ENCODE data around the gene EFTUD2. TPM values are rescaled to one million over a fixed set of nuclear protein-coding genes. Genes with fewer than 3 reads are reported as not detected.
"Not testable (repeated sequence)": the region's sequence is repeated elsewhere in the genome, so short reads cannot be mapped to it uniquely, and the experiment has no call there.

Gene EFTUD2
- total RNA-seq, result 100 to 1,000 TPM in 2 of 8 experiments, 10 to 100 TPM in 6; 31.6 to 155 (median 63.5) TPM

- H3K27ac ChIP-seq, result peak within 1 kb of the TSS; percentile 100
- H3K4me3 ChIP-seq, result peak within 1 kb of the TSS; percentile 50 to 87 (median 70)
- in situ Hi-C loops (cut with MboI; ENCODE audit: low pct_unique_long_range_greater_than_20kb in 2 of 9, low sequenced_read_pairs in 9 of 9, unreplicated experiment in 9 of 9), result no loop called here
- peak; percentile 87 to 92 (median 88) for ATAC-seq (replicated peaks in 6 of 8)
- 0% methylated on average over 2 to 23 of the region's 54 CpGs; no CpG with 5 or more reads in 3 of the 10 experiments for WGBS, 10 experiments
- peaks cover 7 to 12% of the 10 kb centered on the region in 2 donors for H3K4me1 ChIP-seq (replicated peaks in 1 of 2)
Observed at GRCh38 chr17:44899074-44899782, at the start of gene EFTUD2. TSS of gene EFTUD2 (minus strand) at chr17:44899445. CDS start at chr17:44894521, 4,924 bp downstream.

- Histone ChIP-seq H3K27ac (peak overlapping the region in 1 of 2 donors; percentile 51), H3K4me1 (replicated peaks in 1 of 2) (peaks cover 0 to 4% of the 10 kb centered on the region in 2 donors), H3K4me3 (peak overlapping the region; percentile 45 to 71 (median 56))
- ATAC-seq (replicated peaks in 6 of 8), result no peak
- WGBS, 10 experiments, result 45 to 100% (median 63%) methylated on average over 2 to 7 of the region's 7 CpGs; no CpG with 5 or more reads in 2 of the 10 experiments
- in situ Hi-C loops (cut with MboI; ENCODE audit: low pct_unique_long_range_greater_than_20kb in 2 of 9, low sequenced_read_pairs in 9 of 9, unreplicated experiment in 9 of 9), result no loop called here
Observed at GRCh38 chr17:44948315-44948795, 49.1 kb upstream of the EFTUD2 start.

- Histone ChIP-seq H3K4me1 (replicated peaks in 1 of 2) (peaks cover 0 to 4% of the 10 kb centered on the region in 2 donors), H3K4me3 (peak within 1 kb of the TSS; percentile 45 to 71 (median 56)), H3K27ac (peak within 1 kb of the TSS; percentile 18 to 62)
- ATAC-seq (replicated peaks in 6 of 8), result peak; percentile 98 to 100 (median 100)
- 0 to 44% (median 6%) methylated on average over 1 to 19 of the region's 62 CpGs; no CpG with 5 or more reads in 3 of the 10 experiments for WGBS, 10 experiments
- in situ Hi-C loops (cut with MboI; ENCODE audit: low pct_unique_long_range_greater_than_20kb in 2 of 9, low sequenced_read_pairs in 9 of 9, unreplicated experiment in 9 of 9), result no loop called here
Observed at GRCh38 chr17:44947461-44948314, 48.4 kb upstream of the EFTUD2 start, which contains the start of gene KIF18B. TSS of gene KIF18B (minus strand) at chr17:44947773. CDS start at chr17:44936344, 11,429 bp downstream.

GRCh38 chr17:44945652-44946051 lies 46.4 kb upstream of the EFTUD2 start:
- H3K27ac ChIP-seq; in situ Hi-C loops (cut with MboI; ENCODE audit: low pct_unique_long_range_greater_than_20kb in 2 of 9, low sequenced_read_pairs in 9 of 9, unreplicated experiment in 9 of 9); H3K4me1 ChIP-seq (replicated peaks in 1 of 2); H3K4me3 ChIP-seq; ATAC-seq (replicated peaks in 6 of 8): not testable (repeated sequence)
- 86 to 100% (median 97%) methylated on average over 2 to 8 of the region's 10 CpGs; no CpG with 5 or more reads in 1 of the 10 experiments for WGBS, 10 experiments

- ATAC-seq (replicated peaks in 6 of 8), result no peak
- Histone ChIP-seq H3K4me1 (replicated peaks in 1 of 2) (no peaks in the 10 kb centered on the region), H3K27ac (no peak overlapping the region), H3K4me3 (no peak overlapping the region)
- 20 to 100% (median 94%) methylated on average over 1 to 3 of the region's 4 CpGs; no CpG with 5 or more reads in 3 of the 10 experiments for WGBS, 10 experiments
- in situ Hi-C loops (cut with MboI; ENCODE audit: low pct_unique_long_range_greater_than_20kb in 2 of 9, low sequenced_read_pairs in 9 of 9, unreplicated experiment in 9 of 9), result no loop called here
Observed at GRCh38 chr17:44942456-44942855, 43.2 kb upstream of the EFTUD2 start.

- Histone ChIP-seq H3K4me1 (replicated peaks in 1 of 2) (no peaks in the 10 kb centered on the region), H3K27ac (no peak overlapping the region), H3K4me3 (no peak overlapping the region)
- ATAC-seq (replicated peaks in 6 of 8), result peak in 1 of 8 experiments; percentile 46
- in situ Hi-C loops (cut with MboI; ENCODE audit: low pct_unique_long_range_greater_than_20kb in 2 of 9, low sequenced_read_pairs in 9 of 9, unreplicated experiment in 9 of 9), result no loop called here
- 17 to 95% (median 90%) methylated on average over 1 to 8 of the region's 9 CpGs; no CpG with 5 or more reads in 3 of the 10 experiments for WGBS, 10 experiments
Observed at GRCh38 chr17:44941712-44942331, 42.6 kb upstream of the EFTUD2 start.

GRCh38 chr17:44940768-44941167 lies 41.5 kb upstream of the EFTUD2 start:
- in situ Hi-C loops (cut with MboI; ENCODE audit: low pct_unique_long_range_greater_than_20kb in 2 of 9, low sequenced_read_pairs in 9 of 9, unreplicated experiment in 9 of 9), result no loop called here
- 89 to 100% (median 100%) methylated on average over 1 of the region's 1 CpG; no CpG with 5 or more reads in 5 of the 10 experiments for WGBS, 10 experiments
- H3K27ac ChIP-seq, result no peak overlapping the region
- no peak for ATAC-seq (replicated peaks in 6 of 8)
- no peak overlapping the region for H3K4me3 ChIP-seq
- no peaks in the 10 kb centered on the region for H3K4me1 ChIP-seq (replicated peaks in 1 of 2)

GRCh38 chr17:44940317-44940716 lies 41.1 kb upstream of the EFTUD2 start:
- ATAC-seq (replicated peaks in 6 of 8), result no peak
- H3K4me3 ChIP-seq, result no peak overlapping the region
- 80 to 100% (median 97%) methylated on average over 1 to 4 of the region's 4 CpGs; no CpG with 5 or more reads in 2 of the 10 experiments for WGBS, 10 experiments
- in situ Hi-C loops (cut with MboI; ENCODE audit: low pct_unique_long_range_greater_than_20kb in 2 of 9, low sequenced_read_pairs in 9 of 9, unreplicated experiment in 9 of 9), result no loop called here
- no peaks in the 10 kb centered on the region for H3K4me1 ChIP-seq (replicated peaks in 1 of 2)
- H3K27ac ChIP-seq, result no peak overlapping the region

GRCh38 chr17:44935116-44935515 lies 35.9 kb upstream of the EFTUD2 start:
- Histone ChIP-seq H3K4me1 (replicated peaks in 1 of 2) (peaks cover 4 to 13% of the 10 kb centered on the region in 2 donors), H3K27ac (no peak overlapping the region), H3K4me3 (no peak overlapping the region)
- in situ Hi-C loops (cut with MboI; ENCODE audit: low pct_unique_long_range_greater_than_20kb in 2 of 9, low sequenced_read_pairs in 9 of 9, unreplicated experiment in 9 of 9), result no loop called here
- ATAC-seq (replicated peaks in 6 of 8), result no peak
- WGBS, 10 experiments, result 100% methylated on average over 1 of the region's 9 CpGs; no CpG with 5 or more reads in 9 of the 10 experiments

- Histone ChIP-seq H3K4me1 (replicated peaks in 1 of 2) (peaks cover 4 to 13% of the 10 kb centered on the region in 2 donors), H3K4me3 (no peak overlapping the region), H3K27ac (no peak overlapping the region)
- ATAC-seq (replicated peaks in 6 of 8), result no peak
- 95 to 100% (median 100%) methylated on average over 1 to 8 of the region's 10 CpGs; no CpG with 5 or more reads in 7 of the 10 experiments for WGBS, 10 experiments
- in situ Hi-C loops (cut with MboI; ENCODE audit: low pct_unique_long_range_greater_than_20kb in 2 of 9, low sequenced_read_pairs in 9 of 9, unreplicated experiment in 9 of 9), result no loop called here
Observed at GRCh38 chr17:44934745-44935105, 35.5 kb upstream of the EFTUD2 start.

- in situ Hi-C loops (cut with MboI; ENCODE audit: low pct_unique_long_range_greater_than_20kb in 2 of 9, low sequenced_read_pairs in 9 of 9, unreplicated experiment in 9 of 9), result no loop called here
- Histone ChIP-seq H3K4me3 (no peak overlapping the region), H3K27ac (no peak overlapping the region), H3K4me1 (replicated peaks in 1 of 2) (peaks cover 4 to 13% of the 10 kb centered on the region in 2 donors)
- WGBS, 10 experiments, result 80 to 100% (median 92%) methylated on average over 1 to 15 of the region's 34 CpGs; no CpG with 5 or more reads in 5 of the 10 experiments
- no peak for ATAC-seq (replicated peaks in 6 of 8)
Observed at GRCh38 chr17:44933824-44934744, 34.8 kb upstream of the EFTUD2 start.

- Histone ChIP-seq H3K27ac (no peak overlapping the region), H3K4me1 (replicated peaks in 1 of 2) (peaks cover 4 to 13% of the 10 kb centered on the region in 2 donors), H3K4me3 (no peak overlapping the region)
- 60 to 100% (median 82%) methylated on average over 1 to 3 of the region's 6 CpGs; no CpG with 5 or more reads in 7 of the 10 experiments for WGBS, 10 experiments
- in situ Hi-C loops (cut with MboI; ENCODE audit: low pct_unique_long_range_greater_than_20kb in 2 of 9, low sequenced_read_pairs in 9 of 9, unreplicated experiment in 9 of 9), result no loop called here
- ATAC-seq (replicated peaks in 6 of 8), result peak in 3 of 8 experiments; percentile 12 to 27 (median 15)
Observed at GRCh38 chr17:44932787-44933097, 33.5 kb upstream of the EFTUD2 start.

Data from motor neuron (in vitro differentiated cells).